ENCODE results near the gene HES3. TPM values are rescaled to one million over a fixed set of nuclear protein-coding genes. Genes with fewer than 3 reads are reported as not detected.

The HES3 gene
- total RNA-seq, 2 experiments from 2014 or later = not detected

DNA sequence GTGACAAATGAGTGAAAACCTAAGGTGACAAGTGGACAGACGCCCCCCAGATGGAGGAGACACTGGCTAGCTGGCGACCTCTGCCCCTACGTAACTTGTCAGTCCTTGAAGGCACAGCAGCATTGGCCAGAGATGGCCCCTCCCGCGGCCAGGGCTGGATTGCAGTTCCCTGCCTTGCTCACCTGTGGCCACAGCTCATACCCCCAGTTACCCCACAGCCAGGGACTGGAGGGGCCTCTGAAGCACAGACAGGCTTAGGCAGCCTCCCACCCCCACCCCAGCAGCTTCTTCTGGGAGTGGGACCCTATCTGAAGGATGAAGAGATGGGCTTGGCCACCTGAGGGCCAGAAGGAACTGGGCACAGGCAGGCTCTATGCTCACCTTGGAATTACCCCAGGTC lies 3.7 kb downstream of the HES3 start:
- CTCF ChIA-PET (ENCODE audit: unreplicated experiment) = interaction anchor here (1.1 kb wide), 1 partner anchor 9 kb away, joined by 3 read pairs; no protein-coding TSS in a partner anchor
- Histone ChIP-seq H3K36me3 (ENCODE audit: insufficient read depth, low read length) (no peaks in the 10 kb centered on the region), H3K9me3 (ENCODE audit: low read length) (no peaks in the 10 kb centered on the region), H3K79me2 (ENCODE audit: insufficient read depth, low read depth, low read length) (no peaks in the 10 kb centered on the region), H3K4me2 (ENCODE audit: low read length) (no peak overlapping the region), H3K4me3 (ENCODE audit: low read depth, low read length, poor library complexity, severe bottlenecking) (no peak overlapping the region), H2AFZ (ENCODE audit: low read length) (no peak overlapping the region), H3K27ac (ENCODE audit: low read depth, low read length, poor library complexity, severe bottlenecking) (no peak overlapping the region), H3K9me2 (ENCODE audit: insufficient read depth, low read length) (no peaks in the 10 kb centered on the region), H3K4me1 (ENCODE audit: insufficient read depth, low read length, poor library complexity, severe bottlenecking) (no peaks in the 10 kb centered on the region), H4K20me1 (ENCODE audit: insufficient read depth, low read length) (no peaks in the 10 kb centered on the region)
- BruUV-seq (replicated peaks) = no TSS peak
- DNase-seq (ENCODE audit: low spot score) = no peak
- intact Hi-C loops (cut with micrococcal nuclease; ENCODE audit: unreplicated experiment) = loop anchor here (2.0 to 10.0 kb wide), 4 partner anchors 110 to 187 kb away; no protein-coding TSS in a partner anchor
- POLR2A ChIA-PET = interaction anchor here (0.6 to 1.1 kb wide), 2 partner anchors 159 to 165 kb away, joined by 3 to 4 read pairs; no protein-coding TSS in a partner anchor
- TF ChIP-seq, protein P1, sequence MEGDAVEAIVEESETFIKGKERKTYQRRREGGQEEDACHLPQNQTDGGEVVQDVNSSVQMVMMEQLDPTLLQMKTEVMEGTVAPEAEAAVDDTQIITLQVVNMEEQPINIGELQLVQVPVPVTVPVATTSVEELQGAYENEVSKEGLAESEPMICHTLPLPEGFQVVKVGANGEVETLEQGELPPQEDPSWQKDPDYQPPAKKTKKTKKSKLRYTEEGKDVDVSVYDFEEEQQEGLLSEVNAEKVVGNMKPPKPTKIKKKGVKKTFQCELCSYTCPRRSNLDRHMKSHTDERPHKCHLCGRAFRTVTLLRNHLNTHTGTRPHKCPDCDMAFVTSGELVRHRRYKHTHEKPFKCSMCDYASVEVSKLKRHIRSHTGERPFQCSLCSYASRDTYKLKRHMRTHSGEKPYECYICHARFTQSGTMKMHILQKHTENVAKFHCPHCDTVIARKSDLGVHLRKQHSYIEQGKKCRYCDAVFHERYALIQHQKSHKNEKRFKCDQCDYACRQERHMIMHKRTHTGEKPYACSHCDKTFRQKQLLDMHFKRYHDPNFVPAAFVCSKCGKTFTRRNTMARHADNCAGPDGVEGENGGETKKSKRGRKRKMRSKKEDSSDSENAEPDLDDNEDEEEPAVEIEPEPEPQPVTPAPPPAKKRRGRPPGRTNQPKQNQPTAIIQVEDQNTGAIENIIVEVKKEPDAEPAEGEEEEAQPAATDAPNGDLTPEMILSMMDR (conservative IDR thresholded peaks at IDR 0.05; ENCODE audit: low read length) = no peak

DNA sequence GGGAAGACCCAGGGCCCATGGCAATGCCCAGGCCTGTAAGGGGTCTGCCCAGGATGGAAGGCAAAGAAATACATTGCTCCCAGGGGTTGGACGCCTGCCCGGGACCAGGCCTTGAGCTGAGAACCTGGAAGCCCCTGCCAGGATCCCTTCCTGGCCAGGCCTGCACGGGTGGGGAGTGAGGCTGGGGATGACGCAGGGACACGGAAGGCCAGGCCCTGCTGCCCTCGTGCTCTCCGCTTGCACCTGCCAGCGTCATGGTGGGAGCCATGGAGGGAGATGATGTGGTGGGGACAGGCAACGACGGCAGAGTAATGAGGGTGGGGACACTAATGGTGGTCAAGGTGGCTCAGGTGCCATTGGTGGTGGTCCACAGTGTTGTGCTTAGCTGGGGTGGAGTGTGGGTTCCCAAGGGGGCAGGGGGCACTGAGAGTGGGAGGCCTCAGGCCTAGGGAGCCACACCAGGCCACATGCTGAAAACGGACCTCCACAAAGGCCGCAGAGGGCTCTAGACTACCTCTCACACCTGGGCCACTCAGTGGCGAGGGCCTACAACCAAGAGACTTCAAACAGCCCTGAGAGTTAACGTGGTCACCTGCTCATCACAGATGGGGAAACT lies 4.3 kb downstream of the HES3 start:
- Histone ChIP-seq H3K27ac (ENCODE audit: low read depth, low read length, poor library complexity, severe bottlenecking) (no peak overlapping the region), H2AFZ (ENCODE audit: low read length) (no peak overlapping the region), H3K4me1 (ENCODE audit: insufficient read depth, low read length, poor library complexity, severe bottlenecking) (no peaks in the 10 kb centered on the region), H3K4me3 (ENCODE audit: low read depth, low read length, poor library complexity, severe bottlenecking) (no peak overlapping the region), H3K4me2 (ENCODE audit: low read length) (no peak overlapping the region), H3K36me3 (ENCODE audit: insufficient read depth, low read length) (no peaks in the 10 kb centered on the region), H3K79me2 (ENCODE audit: insufficient read depth, low read depth, low read length) (no peaks in the 10 kb centered on the region), H3K9me3 (ENCODE audit: low read length) (no peaks in the 10 kb centered on the region), H3K9me2 (ENCODE audit: insufficient read depth, low read length) (no peaks in the 10 kb centered on the region), H4K20me1 (ENCODE audit: insufficient read depth, low read length) (no peaks in the 10 kb centered on the region)
- POLR2A ChIA-PET = interaction anchor here (1.1 kb wide), 1 partner anchor 159 kb away, joined by 4 read pairs; no protein-coding TSS in a partner anchor
- BruUV-seq (replicated peaks) = no TSS peak
- intact Hi-C loops (cut with micrococcal nuclease; ENCODE audit: unreplicated experiment) = loop anchor here (5.0 to 10.0 kb wide), 3 partner anchors 109 to 187 kb away; no protein-coding TSS in a partner anchor
- no peak for TF ChIP-seq EZH2phosphoT487 (IDR thresholded peaks at IDR 0.05; ENCODE audit: borderline replicate concordance, low read depth, low read length)
- TF ChIP-seq, protein P1 (conservative IDR thresholded peaks at IDR 0.05; ENCODE audit: low read length) = no peak
- CTCF ChIA-PET (ENCODE audit: unreplicated experiment) = no interaction called here
- no peak for DNase-seq (ENCODE audit: low spot score)
